GM12878 (cell line): ENCODE results near the gene AKAP1. TPM values are rescaled to one million over a fixed set of nuclear protein-coding genes. Genes with fewer than 3 reads are reported as not detected.

Experiments used
- ATF3 ChIP-seq: IDR thresholded peaks from 2 replicates; pipeline ENCODE4 v1.6.1; 2011; ENCODE audit warnings: low read depth, mild to moderate bottlenecking, low read length, moderate library complexity, borderline replicate concordance; ENCODE audit errors: extremely low read depth
- CHD2 ChIP-seq: IDR thresholded peaks from 2 replicates; pipeline ENCODE4 v1.6.1; 2011; ENCODE audit warnings: low read depth, low read length, improper control_type of control experiment, borderline replicate concordance
- CREM ChIP-seq: IDR thresholded peaks from 2 replicates; pipeline ENCODE4 v1.6.1; 2014; ENCODE audit warnings: antibody characterized with exemption, low read depth
- EED ChIP-seq: sonication (generic); IDR thresholded peaks from 2 replicates; pipeline ENCODE4 v1.6.1; 2016; ENCODE audit warnings: antibody characterized with exemption, low read depth
- ESRRA ChIP-seq: IDR thresholded peaks from 2 replicates; pipeline ENCODE4 v1.6.1; 2012; ENCODE audit warnings: mild to moderate bottlenecking, low read length, improper control_type of control experiment
- FOS ChIP-seq: IDR thresholded peaks from 3 replicates; pipeline ENCODE4 v1.6.1; 2011; ENCODE audit warnings: borderline replicate concordance; ENCODE audit not compliant: insufficient read length; ENCODE audit errors: extremely low read depth
- FOXM1 ChIP-seq: IDR thresholded peaks from 2 replicates; pipeline ENCODE4 v1.6.1; 2012; ENCODE audit warnings: low read depth, mild to moderate bottlenecking, inconsistent platforms, low read length, moderate library complexity
- HDAC2 ChIP-seq: fragments of 200-600 bp; sonication (generic); IDR thresholded peaks from 2 replicates; pipeline ENCODE4 v1.6.1; 2017
- HDGF ChIP-seq: fragments of 450-650 bp; IDR thresholded peaks from 2 replicates; pipeline ENCODE4 v1.6.1; 2016; ENCODE audit warnings: antibody characterized with exemption
- IKZF1 ChIP-seq: fragments of 450-650 bp; conservative IDR thresholded peaks from 2 replicates; pipeline ENCODE4 v1.6.1; 2017; ENCODE audit warnings: antibody characterized with exemption, mild to moderate bottlenecking
- IRF4 ChIP-seq: IDR thresholded peaks from 2 replicates; pipeline ENCODE4 v1.6.1; 2011; ENCODE audit warnings: low read depth, low read length
- KDM1A ChIP-seq: fragments of 200-600 bp; sonication (generic); IDR thresholded peaks from 2 replicates; pipeline ENCODE4 v1.6.1; 2016; ENCODE audit warnings: borderline replicate concordance
- MYC ChIP-seq: IDR thresholded peaks from 2 replicates; pipeline ENCODE4 v1.6.1; 2011; ENCODE audit warnings: mild to moderate bottlenecking, low read length, moderate library complexity, inconsistent platforms; ENCODE audit not compliant: insufficient read depth, insufficient replicate concordance, insufficient read length, severe bottlenecking
- NFIC ChIP-seq: IDR thresholded peaks from 2 replicates; pipeline ENCODE4 v1.6.1; 2012; ENCODE audit warnings: low read depth, mild to moderate bottlenecking, inconsistent platforms, low read length, moderate library complexity
- POLR2AphosphoS5 ChIP-seq: IDR thresholded peaks from 2 replicates; pipeline ENCODE4 v1.6.1; 2011; ENCODE audit warnings: mild to moderate bottlenecking, low read length, inconsistent platforms
- RAD51 ChIP-seq: fragments of 450-650 bp; IDR thresholded peaks from 2 replicates; pipeline ENCODE4 v1.6.1; 2016; ENCODE audit warnings: moderate library complexity, mild to moderate bottlenecking, inconsistent platforms
- RCOR1 ChIP-seq: conservative IDR thresholded peaks from 2 replicates; pipeline ENCODE4 v1.6.1; 2012; ENCODE audit warnings: low read depth, low read length, improper control_type of control experiment
- SIN3A ChIP-seq: IDR thresholded peaks from 2 replicates; pipeline ENCODE4 v1.6.1; 2012; ENCODE audit warnings: low read depth, low read length, improper control_type of control experiment
- SKIL ChIP-seq: fragments of 450-650 bp; IDR thresholded peaks from 2 replicates; pipeline ENCODE4 v1.6.1; 2017; ENCODE audit warnings: mild to moderate bottlenecking, low read depth, inconsistent platforms; ENCODE audit not compliant: poor library complexity, severe bottlenecking
- SMC3 ChIP-seq: IDR thresholded peaks from 2 replicates; pipeline ENCODE4 v1.6.1; 2011; ENCODE audit warnings: low read length, improper control_type of control experiment, borderline replicate concordance
- SP1 ChIP-seq: IDR thresholded peaks from one replicate; pipeline ENCODE4 v1.6.1; 2011; ENCODE audit warnings: low read depth, low read length
- SREBF1 ChIP-seq: IDR thresholded peaks from 2 replicates; pipeline ENCODE4 v1.6.1; 2012; ENCODE audit warnings: mild to moderate bottlenecking, low read length
- STAT1 ChIP-seq: fragments of 450-650 bp; conservative IDR thresholded peaks from 2 replicates; pipeline ENCODE4 v1.6.1; 2014; ENCODE audit warnings: antibody characterized with exemption, mild to moderate bottlenecking
- TAF1 ChIP-seq: IDR thresholded peaks from 2 replicates; pipeline ENCODE4 v1.6.1; 2011; ENCODE audit warnings: mild to moderate bottlenecking, low read depth, low read length, borderline replicate concordance
- TBL1XR1 ChIP-seq: IDR thresholded peaks from 2 replicates; pipeline ENCODE4 v1.6.1; 2012; ENCODE audit warnings: low read depth, low read length, improper control_type of control experiment
- ZBTB33 ChIP-seq: fragments of 450-650 bp; IDR thresholded peaks from 2 replicates; pipeline ENCODE4 v1.6.1; 2017; ENCODE audit warnings: mild to moderate bottlenecking
- polyA plus RNA-seq, 11 experiments: library from polyadenylated mRNA; depleted of rRNA in 4 of 11; unstranded in 6 of 11; stranded (reverse) in 5 of 11; fragments of >200 nt; fragmentation: Nextera tagmentation in 4 of 11; fragmentation: Illumina TruSeq in 1 of 11; extraction: Ambion mirVana in 4 of 11; extraction: Trizol in 1 of 11; gene quantifications; 1 replicate in 1 of 11; 2 replicates in 10 of 11; pipeline versions ENCODE4 v1.2.1 to v1.2.3, GENCODE V29; 2011 to 2016; ENCODE audit warnings: inconsistent platforms in 2 of 11, missing spikeins in 2 of 11, low read depth in 1 of 11
- total RNA-seq, 4 experiments: library from RNA; depleted of rRNA in 3 of 4; stranded (reverse); fragments of >200 nt in 3 of 4; fragmentation: Illumina TruSeq in 1 of 4; extraction: Trizol in 1 of 4; gene quantifications; 2 replicates each; pipeline versions ENCODE4 v1.2.1 to v1.2.3, GENCODE V29; 2013 to 2021

AKAP1 gene
- total and polyA plus RNA-seq, 10 of the 15 experiments (the other 5 are each of a cell fraction or from before 2014, with no cell fraction given) = 11.9 to 50.5 (median 38.1) TPM

- TF ChIP-seq ZBTB33 (no peak), HDGF (peak; percentile 55; the same call in 1 of the 2 replicates), CREM (no peak), FOXM1 (no peak), TBL1XR1 (0 out of 2 replicates have a peak, but pooled peaks have one; percentile 9), TAF1 (no peak), CHD2 (no peak), SP1 (no peak), IKZF1 (peak; percentile 25; the same call in 1 of the 2 replicates), SREBF1 (no peak), STAT1 (no peak), NFIC (no peak), POLR2AphosphoS5 (no peak), IRF4 (0 out of 2 replicates have a peak, but pooled peaks have one; percentile 6), KDM1A (no peak), EED (peak; percentile 47; the same call in 1 of the 2 replicates), ATF3 (peak; percentile 18; the same call in 1 of the 2 replicates), ESRRA (no peak), SIN3A (no peak), HDAC2 (no peak), SKIL (no peak), MYC (no peak), RAD51 (peak; percentile 72), FOS (no peak), RCOR1 (no peak), SMC3 (no peak)
Measured at GRCh38 chr17:57086069-57086930, 1.3 kb downstream of the AKAP1 start (continued).
